Ecto neural progenitor cell (in vitro differentiated cells): ENCODE data around the gene BRMS1.
"Not testable (repeated sequence)": the region's sequence is repeated elsewhere in the genome, so short reads cannot be mapped to it uniquely, and the experiment has no call there.

ENCODE experiments used
- DNase-seq: peaks from one replicate; pipeline ENCODE4 v3.0.0-alpha.2; 2018; ENCODE audit warnings: low spot score

BRMS1 gene

GRCh38 chr11:66344550-66345315 is at the start of gene BRMS1:
BRMS1 (minus strand) TSS chr11:66345104; CDS start chr11:66342234, 2,870 bp downstream.
- DNase-seq = peak; percentile 99

GRCh38 chr11:66393954-66394353 is 49.0 kb upstream of the BRMS1 start:
- DNase-seq = no peak

- no peak for DNase-seq
Observed at GRCh38 chr11:66391322-66391721, 46.4 kb upstream of the BRMS1 start.

GRCh38 chr11:66388780-66389386 is 44.0 kb upstream of the BRMS1 start:
- DNase-seq = peak; percentile 76

- peak; percentile 84 for DNase-seq
Observed at GRCh38 chr11:66386171-66387069, 41.5 kb upstream of the BRMS1 start.

GRCh38 chr11:66384316-66384715 is 39.4 kb upstream of the BRMS1 start:
- not testable (repeated sequence) for DNase-seq

- DNase-seq = not testable (repeated sequence)
Observed at GRCh38 chr11:66380264-66380663, 35.4 kb upstream of the BRMS1 start.

- not testable (repeated sequence) for DNase-seq
Observed at GRCh38 chr11:66373690-66374287, 28.9 kb upstream of the BRMS1 start.

- DNase-seq = no peak
Observed at GRCh38 chr11:66373265-66373664, 28.4 kb upstream of the BRMS1 start.

GRCh38 chr11:66371627-66372415 is 26.9 kb upstream of the BRMS1 start, which contains the start of gene SLC29A2:
SLC29A2 (minus strand) TSS chr11:66371760; CDS start chr11:66371591, 169 bp downstream.
- peak; percentile 94 for DNase-seq

GRCh38 chr11:66369073-66369894 is 24.4 kb upstream of the BRMS1 start:
- peak; percentile 40 for DNase-seq

- DNase-seq = no peak
Observed at GRCh38 chr11:66368484-66368883, 23.6 kb upstream of the BRMS1 start.

GRCh38 chr11:66367561-66368312 is 22.8 kb upstream of the BRMS1 start:
- no peak for DNase-seq

- DNase-seq = no peak
Observed at GRCh38 chr11:66366844-66367477, 22.1 kb upstream of the BRMS1 start.

- no peak for DNase-seq
Observed at GRCh38 chr11:66365711-66366619, 21.1 kb upstream of the BRMS1 start.

- no peak for DNase-seq
Observed at GRCh38 chr11:66365166-66365565, 20.3 kb upstream of the BRMS1 start.

- peak; percentile 88 for DNase-seq
Observed at GRCh38 chr11:66363805-66364535, 19.1 kb upstream of the BRMS1 start.
